Gastroesophageal sphincter (tissue), 3 donors: ENCODE data around the gene PTGES.

Experiments used
- CTCF ChIP-seq, 4 experiments: fragments of 200-600 bp in 2 of 4; fragments of 450-650 bp in 2 of 4; sonication (generic) in 1 of 4; IDR thresholded peaks; one replicate each; pipeline ENCODE4 v1.5.1; 2017 to 2019; ENCODE audit warnings: antibody characterized with exemption in 4 of 4, mild to moderate bottlenecking in 2 of 4, moderate library complexity in 2 of 4
- POLR2A ChIP-seq, 2 donors: fragments of 450-650 bp; IDR thresholded peaks; one replicate each; pipeline ENCODE4 v1.6.1; 2017; ENCODE audit warnings: antibody characterized with exemption in 2 of 2, mild to moderate bottlenecking in 2 of 2, moderate library complexity in 1 of 2

GRCh38 chr9:129768486-129768885 is 15.6 kb upstream of the PTGES start:
- TF ChIP-seq CTCF (IDR thresholded peaks at IDR 0.05) (no peak), POLR2A (IDR thresholded peaks at IDR 0.05) (no peak)
